ENCODE results near the gene SLC1A2. TPM values are rescaled to one million over a fixed set of nuclear protein-coding genes. Genes with fewer than 3 reads are reported as not detected.
A peak's percentile ranks its signal among the peaks of the same experiment; 100 is the strongest.

Gene SLC1A2
- total RNA-seq, 1 experiment from 2014 or later: not detected

DNA sequence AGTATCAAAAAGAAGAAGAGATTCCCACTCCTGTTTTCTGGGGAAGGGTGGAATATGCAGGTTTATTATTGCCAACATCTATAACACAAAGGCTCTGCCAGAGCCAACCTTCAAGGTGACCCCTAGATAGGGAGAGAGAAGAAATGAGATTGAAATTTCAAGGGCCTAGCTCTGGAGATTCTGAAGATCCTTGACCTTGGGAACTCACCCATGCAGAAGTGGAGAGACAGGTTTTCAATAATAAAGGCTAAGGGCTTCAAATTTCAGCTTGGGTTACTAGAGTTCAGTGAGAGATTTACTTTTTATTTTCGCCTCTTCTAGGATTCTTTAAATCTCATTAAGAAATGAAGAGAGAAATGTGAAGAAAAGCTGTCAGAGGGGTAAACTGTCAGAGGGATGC is 182.0 kb downstream of the SLC1A2 start:
- CTCF ChIA-PET: interaction anchor here (0.6 to 1.9 kb wide), 24 partner anchors 8 to 311 kb away, joined by 3 to 7 read pairs (median 3); partner anchors contain the start of gene CD44
- TF ChIP-seq, protein P1, sequence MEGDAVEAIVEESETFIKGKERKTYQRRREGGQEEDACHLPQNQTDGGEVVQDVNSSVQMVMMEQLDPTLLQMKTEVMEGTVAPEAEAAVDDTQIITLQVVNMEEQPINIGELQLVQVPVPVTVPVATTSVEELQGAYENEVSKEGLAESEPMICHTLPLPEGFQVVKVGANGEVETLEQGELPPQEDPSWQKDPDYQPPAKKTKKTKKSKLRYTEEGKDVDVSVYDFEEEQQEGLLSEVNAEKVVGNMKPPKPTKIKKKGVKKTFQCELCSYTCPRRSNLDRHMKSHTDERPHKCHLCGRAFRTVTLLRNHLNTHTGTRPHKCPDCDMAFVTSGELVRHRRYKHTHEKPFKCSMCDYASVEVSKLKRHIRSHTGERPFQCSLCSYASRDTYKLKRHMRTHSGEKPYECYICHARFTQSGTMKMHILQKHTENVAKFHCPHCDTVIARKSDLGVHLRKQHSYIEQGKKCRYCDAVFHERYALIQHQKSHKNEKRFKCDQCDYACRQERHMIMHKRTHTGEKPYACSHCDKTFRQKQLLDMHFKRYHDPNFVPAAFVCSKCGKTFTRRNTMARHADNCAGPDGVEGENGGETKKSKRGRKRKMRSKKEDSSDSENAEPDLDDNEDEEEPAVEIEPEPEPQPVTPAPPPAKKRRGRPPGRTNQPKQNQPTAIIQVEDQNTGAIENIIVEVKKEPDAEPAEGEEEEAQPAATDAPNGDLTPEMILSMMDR (IDR thresholded peaks at IDR 0.05; ENCODE audit: unreplicated experiment): no peak
- DNase-seq (ENCODE audit: unreplicated experiment): no peak
- H3K4me1 Mint-ChIP-seq (ENCODE audit: insufficient read depth, unreplicated experiment): peaks cover 22% of the 10 kb centered on the region
- no TSS peak for BruUV-seq (replicated peaks)
- no peak overlapping the region for H3K27ac Mint-ChIP-seq (ENCODE audit: low read depth, unreplicated experiment)
- intact Hi-C loops (cut with micrococcal nuclease): loop anchor here (5.0 kb wide), 1 partner anchor 95 kb away; no protein-coding TSS in a partner anchor
- no peaks in the 10 kb centered on the region for H3K27me3 Mint-ChIP-seq (ENCODE audit: insufficient read depth, unreplicated experiment)
- H3K4me3 Mint-ChIP-seq (ENCODE audit: unreplicated experiment): no peak overlapping the region
- H3K9me3 Mint-ChIP-seq (ENCODE audit: unreplicated experiment): no peaks in the 10 kb centered on the region
- no peaks in the 10 kb centered on the region for H3K36me3 Mint-ChIP-seq (ENCODE audit: insufficient read depth, unreplicated experiment)
- POLR2A ChIA-PET: interaction anchor here (0.6 to 1.0 kb wide), 3 partner anchors 65 to 321 kb away, joined by 3 read pairs; partner anchors contain the start of genes APIP and PDHX

- ChIA-PET POLR2A (interaction anchor here (1.4 kb wide), 1 partner anchor 39 kb away, joined by 6 read pairs; no protein-coding TSS in a partner anchor), CTCF (interaction anchor here (0.5 to 1.6 kb wide), 8 partner anchors 14 to 310 kb away, joined by 3 to 7 read pairs (median 3); no protein-coding TSS in a partner anchor)
- H3K27ac Mint-ChIP-seq (ENCODE audit: low read depth, unreplicated experiment): peak overlapping the region; percentile 14
- BruUV-seq (replicated peaks): no TSS peak
- no peak for DNase-seq (ENCODE audit: unreplicated experiment)
- no peak overlapping the region for H3K4me3 Mint-ChIP-seq (ENCODE audit: unreplicated experiment)
- no peaks in the 10 kb centered on the region for H3K27me3 Mint-ChIP-seq (ENCODE audit: insufficient read depth, unreplicated experiment)
- TF ChIP-seq, protein P1 (IDR thresholded peaks at IDR 0.05; ENCODE audit: unreplicated experiment): no peak
- H3K9me3 Mint-ChIP-seq (ENCODE audit: unreplicated experiment): no peaks in the 10 kb centered on the region
- intact Hi-C loops (cut with micrococcal nuclease): loop anchor here (5.0 kb wide), 1 partner anchor 94 kb away; no protein-coding TSS in a partner anchor
- no peaks in the 10 kb centered on the region for H3K36me3 Mint-ChIP-seq (ENCODE audit: insufficient read depth, unreplicated experiment)
- peaks cover 22% of the 10 kb centered on the region for H3K4me1 Mint-ChIP-seq (ENCODE audit: insufficient read depth, unreplicated experiment)
Measured at GRCh38 chr11:35236667-35237003, 182.7 kb downstream of the SLC1A2 start.

- H3K36me3 Mint-ChIP-seq (ENCODE audit: insufficient read depth, unreplicated experiment): peaks cover 3% of the 10 kb centered on the region
- no TSS peak for BruUV-seq (replicated peaks)
- peaks cover 22% of the 10 kb centered on the region for H3K4me1 Mint-ChIP-seq (ENCODE audit: insufficient read depth, unreplicated experiment)
- TF ChIP-seq, protein P1 (IDR thresholded peaks at IDR 0.05; ENCODE audit: unreplicated experiment): no peak
- POLR2A ChIA-PET: interaction anchor here (0.7 to 1.4 kb wide), 5 partner anchors 16 to 148 kb away, joined by 3 to 6 read pairs (median 3); no protein-coding TSS in a partner anchor
- DNase-seq (ENCODE audit: unreplicated experiment): peak; percentile 74
- H3K4me3 Mint-ChIP-seq (ENCODE audit: unreplicated experiment): no peak overlapping the region
- intact Hi-C loops (cut with micrococcal nuclease): loop anchor here (5.0 kb wide), 1 partner anchor 94 kb away; no protein-coding TSS in a partner anchor
- H3K27me3 Mint-ChIP-seq (ENCODE audit: insufficient read depth, unreplicated experiment): no peaks in the 10 kb centered on the region
- H3K9me3 Mint-ChIP-seq (ENCODE audit: unreplicated experiment): no peaks in the 10 kb centered on the region
- peak overlapping the region; percentile 14 for H3K27ac Mint-ChIP-seq (ENCODE audit: low read depth, unreplicated experiment)
- CTCF ChIA-PET: interaction anchor here (0.5 to 1.6 kb wide), 11 partner anchors 10 to 309 kb away, joined by 3 to 5 read pairs (median 3); no protein-coding TSS in a partner anchor
Measured at GRCh38 chr11:35235936-35236666, 183.3 kb downstream of the SLC1A2 start.

DNA sequence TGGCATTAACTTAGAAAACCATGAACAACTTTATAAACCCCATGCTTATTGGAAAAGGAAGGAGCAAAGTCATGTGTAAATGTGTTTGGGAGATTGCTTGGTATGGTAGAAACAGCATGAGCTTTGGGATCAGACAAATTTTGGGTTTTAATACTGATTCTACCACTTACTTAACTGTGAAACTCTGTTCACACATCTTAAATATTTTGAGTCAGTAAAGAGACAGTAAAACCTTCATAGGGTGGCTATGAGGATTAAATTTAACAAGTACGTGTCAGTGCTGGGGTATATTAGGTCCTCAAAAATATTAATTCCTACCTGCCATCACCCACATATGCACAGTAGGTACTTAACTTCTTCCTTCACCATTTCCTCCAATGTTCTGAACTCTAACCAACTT is 183.9 kb downstream of the SLC1A2 start:
- no peak overlapping the region for H3K27ac Mint-ChIP-seq (ENCODE audit: low read depth, unreplicated experiment)
- TF ChIP-seq, protein P1 (IDR thresholded peaks at IDR 0.05; ENCODE audit: unreplicated experiment): no peak
- POLR2A ChIA-PET: interaction anchor here (0.7 to 1.4 kb wide), 4 partner anchors 15 to 69 kb away, joined by 3 to 6 read pairs (median 3); no protein-coding TSS in a partner anchor

More for the DNA sequence above, 183.9 kb downstream of the SLC1A2 start:
- H3K36me3 Mint-ChIP-seq (ENCODE audit: insufficient read depth, unreplicated experiment): peaks cover 9% of the 10 kb centered on the region
- H3K4me3 Mint-ChIP-seq (ENCODE audit: unreplicated experiment): no peak overlapping the region
- H3K9me3 Mint-ChIP-seq (ENCODE audit: unreplicated experiment): no peaks in the 10 kb centered on the region
- CTCF ChIA-PET: interaction anchor here (0.5 to 1.5 kb wide), 9 partner anchors 10 to 309 kb away, joined by 3 to 5 read pairs (median 3); no protein-coding TSS in a partner anchor
- H3K27me3 Mint-ChIP-seq (ENCODE audit: insufficient read depth, unreplicated experiment): no peaks in the 10 kb centered on the region
- no peak for DNase-seq (ENCODE audit: unreplicated experiment)
- intact Hi-C loops (cut with micrococcal nuclease): loop anchor here (5.0 kb wide), 1 partner anchor 93 kb away; no protein-coding TSS in a partner anchor
- H3K4me1 Mint-ChIP-seq (ENCODE audit: insufficient read depth, unreplicated experiment): peaks cover 22% of the 10 kb centered on the region
- no TSS peak for BruUV-seq (replicated peaks)
